Muscle layer of colon (tissue), 2 donors: ENCODE data around the gene POLR1D.

Experiments
- H3K27ac ChIP-seq: one replicate; pipeline ENCODE4 v1.7.0; 2013; ENCODE audit warnings: low read depth, mild to moderate bottlenecking, low read length, moderate library complexity
- H3K27me3 ChIP-seq, 2 donors: one replicate each; pipeline ENCODE4 v1.7.0; 2013; ENCODE audit warnings: low read length in 2 of 2, mild to moderate bottlenecking in 2 of 2; ENCODE audit not compliant: insufficient read depth in 2 of 2, control insufficient read depth in 1 of 2
- H3K36me3 ChIP-seq: one replicate; pipeline ENCODE4 v1.7.0; 2013; ENCODE audit warnings: mild to moderate bottlenecking, low read length; ENCODE audit not compliant: insufficient read depth
- H3K4me1 ChIP-seq: one replicate; pipeline ENCODE4 v1.7.0; 2013; ENCODE audit warnings: mild to moderate bottlenecking, low read length; ENCODE audit not compliant: insufficient read depth
- H3K4me3 ChIP-seq, 2 donors: one replicate each; pipeline ENCODE4 v1.7.0; 2013; ENCODE audit warnings: low read length in 2 of 2, low read depth in 1 of 2, mild to moderate bottlenecking in 1 of 2, moderate library complexity in 1 of 2
- H3K9ac ChIP-seq: one replicate; pipeline ENCODE4 v1.7.0; 2013; ENCODE audit warnings: low read length
- H3K9me3 ChIP-seq: one replicate; pipeline ENCODE4 v1.7.0; 2013; ENCODE audit warnings: mild to moderate bottlenecking, low read length
- donor health status: abdominal sarcoma.
- donor health status: Adenocarcinoma of cecum.

POLR1D gene

GRCh38 chr13:27641711-27642502 is 20.2 kb downstream of the POLR1D start:
- Histone ChIP-seq H3K27me3 (no peaks in the 10 kb centered on the region), H3K27ac (no peak overlapping the region), H3K4me1 (peaks cover 73% of the 10 kb centered on the region), H3K4me3 (no peak overlapping the region), H3K9me3 (no peaks in the 10 kb centered on the region), H3K36me3 (no peaks in the 10 kb centered on the region), H3K9ac (no peak overlapping the region)

DNA sequence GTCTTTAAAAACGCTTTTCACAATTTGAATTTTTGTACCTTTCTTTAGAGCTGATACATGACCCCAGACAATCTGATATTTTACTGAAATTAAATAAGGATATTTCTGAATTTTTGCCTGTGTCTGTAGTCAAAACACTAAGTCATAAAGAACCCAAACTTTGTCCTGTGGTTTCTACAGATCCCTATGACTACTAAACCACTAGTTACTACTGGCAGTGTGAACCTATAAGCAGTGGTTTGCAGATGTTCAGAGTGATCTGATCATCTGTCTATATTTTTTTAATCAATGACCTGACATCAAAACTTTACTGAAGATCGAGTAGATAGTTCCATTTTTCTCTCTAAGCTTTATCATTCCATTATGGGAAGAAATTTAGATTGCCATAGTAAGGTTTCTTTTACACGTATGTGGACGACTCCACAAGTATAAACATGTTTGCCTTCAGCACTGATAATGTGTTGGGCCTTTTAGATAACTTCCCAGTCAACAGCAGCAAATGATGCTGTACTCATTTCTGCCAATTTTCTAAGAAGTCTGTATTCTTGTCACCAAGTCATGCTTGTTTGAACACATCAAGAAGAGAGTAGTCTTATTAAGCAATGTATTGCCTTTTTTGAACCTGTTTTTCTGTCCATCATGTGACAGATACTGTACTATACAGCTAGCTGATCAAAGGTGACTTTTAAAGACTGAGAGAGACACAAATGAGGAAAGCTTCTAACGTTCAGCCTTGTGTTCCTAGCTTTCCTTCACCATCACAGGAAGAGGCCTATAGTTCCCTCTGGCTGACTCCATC is 21.8 kb downstream of the POLR1D start:
- H3K4me3 ChIP-seq: no peak overlapping the region
- no peaks in the 10 kb centered on the region for H3K9me3 ChIP-seq
- peaks cover 61% of the 10 kb centered on the region for H3K4me1 ChIP-seq
- H3K27ac ChIP-seq: no peak overlapping the region
- no peaks in the 10 kb centered on the region for H3K36me3 ChIP-seq
- H3K9ac ChIP-seq: no peak overlapping the region
- no peaks in the 10 kb centered on the region for H3K27me3 ChIP-seq

DNA sequence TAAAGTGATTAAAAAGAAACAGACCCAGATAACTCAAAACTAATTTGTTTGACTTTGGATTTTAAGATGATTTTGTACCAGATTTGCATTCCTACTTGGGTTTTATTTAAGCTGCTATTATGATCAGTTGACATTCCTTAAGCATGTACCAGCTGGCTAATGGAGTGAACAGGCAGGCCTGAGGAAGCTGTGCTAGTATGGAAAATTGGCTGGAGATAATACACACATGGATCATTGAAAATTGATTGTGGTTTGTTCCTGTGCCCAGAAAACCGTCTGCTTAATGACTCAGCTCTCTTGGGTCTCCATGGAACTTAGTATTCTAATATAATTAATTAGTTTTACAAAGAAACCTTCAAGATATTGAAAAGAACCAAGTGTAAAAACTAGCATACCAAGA is 22.6 kb downstream of the POLR1D start:
- H3K4me3 ChIP-seq: no peak overlapping the region
- no peaks in the 10 kb centered on the region for H3K27me3 ChIP-seq
- no peaks in the 10 kb centered on the region for H3K36me3 ChIP-seq
- no peaks in the 10 kb centered on the region for H3K9me3 ChIP-seq
- H3K4me1 ChIP-seq: peaks cover 54% of the 10 kb centered on the region
- no peak overlapping the region for H3K27ac ChIP-seq
- no peak overlapping the region for H3K9ac ChIP-seq

DNA sequence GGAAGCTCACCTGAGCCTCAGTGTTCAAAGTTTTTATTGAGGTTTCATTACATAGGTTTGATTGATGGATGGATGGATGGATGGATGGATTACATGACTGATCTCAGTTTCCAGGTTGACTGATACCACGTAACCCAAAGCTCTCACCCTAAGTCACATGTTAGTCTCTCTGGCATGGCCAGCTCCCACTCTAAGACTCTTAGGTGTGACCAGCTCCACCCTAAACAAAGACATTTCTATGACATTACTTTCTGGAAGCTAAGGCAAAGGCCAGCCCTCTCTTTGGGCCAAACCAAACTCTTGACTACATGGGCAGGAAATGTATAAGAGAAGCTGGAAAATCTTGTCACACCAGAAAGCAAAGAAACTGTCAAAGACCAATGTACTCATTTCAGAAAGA is 28.6 kb downstream of the POLR1D start:
- H3K4me3 ChIP-seq: no peak overlapping the region
- H3K36me3 ChIP-seq: peaks cover 17% of the 10 kb centered on the region
- H3K9ac ChIP-seq: no peak overlapping the region
- peaks cover 8% of the 10 kb centered on the region for H3K9me3 ChIP-seq
- H3K27ac ChIP-seq: no peak overlapping the region
- H3K4me1 ChIP-seq: peaks cover 12% of the 10 kb centered on the region
- no peaks in the 10 kb centered on the region for H3K27me3 ChIP-seq

DNA sequence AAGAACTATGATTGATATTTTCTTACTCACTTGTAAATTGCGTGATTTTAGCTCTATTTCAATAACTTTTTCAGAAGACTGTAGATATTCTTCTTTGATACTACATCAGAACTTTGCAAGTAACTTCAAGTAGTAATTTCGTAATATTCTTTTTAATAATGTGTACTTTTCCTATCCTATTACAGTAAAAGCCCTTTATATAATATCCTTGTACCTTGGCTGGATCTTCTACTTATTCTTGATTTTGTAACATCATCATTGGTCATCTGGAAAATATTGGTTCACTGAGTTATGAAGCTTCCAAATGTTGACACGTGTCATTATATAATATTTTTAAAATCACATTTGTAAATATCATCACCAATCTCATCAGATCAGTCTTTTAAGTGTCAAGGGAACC is 32.4 kb downstream of the POLR1D start:
- Histone ChIP-seq H3K27me3 (no peaks in the 10 kb centered on the region), H3K9ac (no peak overlapping the region), H3K9me3 (peaks cover 8% of the 10 kb centered on the region), H3K36me3 (peaks cover 17% of the 10 kb centered on the region), H3K4me1 (peaks cover 4% of the 10 kb centered on the region), H3K4me3 (no peak overlapping the region), H3K27ac (no peak overlapping the region)

DNA sequence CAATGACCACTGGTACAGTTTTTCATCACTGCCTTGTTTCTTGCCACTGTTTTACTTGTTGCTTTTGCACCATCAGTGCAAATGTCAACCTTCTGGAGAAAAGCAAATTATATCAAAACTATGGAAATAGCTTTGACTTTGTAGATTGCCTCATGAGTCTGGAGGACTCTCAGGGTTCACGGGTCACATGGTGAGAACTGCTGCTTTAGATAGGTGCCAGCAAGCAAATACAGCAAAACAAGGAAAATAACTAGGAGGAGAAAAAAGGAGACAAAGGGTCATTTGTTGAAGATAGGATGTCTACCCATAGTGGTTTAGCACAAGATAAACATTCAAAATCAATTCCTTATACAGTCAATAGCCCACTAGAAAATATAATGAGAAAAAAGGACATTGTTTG is 33.1 kb downstream of the POLR1D start:
- Histone ChIP-seq H3K36me3 (peaks cover 13% of the 10 kb centered on the region), H3K9me3 (peaks cover 6% of the 10 kb centered on the region), H3K4me3 (no peak overlapping the region), H3K9ac (no peak overlapping the region), H3K27ac (no peak overlapping the region), H3K27me3 (no peaks in the 10 kb centered on the region), H3K4me1 (peaks cover 10% of the 10 kb centered on the region)

GRCh38 chr13:27657724-27658123 is 36.0 kb downstream of the POLR1D start:
- no peaks in the 10 kb centered on the region for H3K36me3 ChIP-seq
- H3K27ac ChIP-seq: no peak overlapping the region
- H3K4me1 ChIP-seq: peaks cover 10% of the 10 kb centered on the region
- H3K9ac ChIP-seq: no peak overlapping the region
- H3K27me3 ChIP-seq: no peaks in the 10 kb centered on the region
- no peaks in the 10 kb centered on the region for H3K9me3 ChIP-seq
- no peak overlapping the region for H3K4me3 ChIP-seq

DNA sequence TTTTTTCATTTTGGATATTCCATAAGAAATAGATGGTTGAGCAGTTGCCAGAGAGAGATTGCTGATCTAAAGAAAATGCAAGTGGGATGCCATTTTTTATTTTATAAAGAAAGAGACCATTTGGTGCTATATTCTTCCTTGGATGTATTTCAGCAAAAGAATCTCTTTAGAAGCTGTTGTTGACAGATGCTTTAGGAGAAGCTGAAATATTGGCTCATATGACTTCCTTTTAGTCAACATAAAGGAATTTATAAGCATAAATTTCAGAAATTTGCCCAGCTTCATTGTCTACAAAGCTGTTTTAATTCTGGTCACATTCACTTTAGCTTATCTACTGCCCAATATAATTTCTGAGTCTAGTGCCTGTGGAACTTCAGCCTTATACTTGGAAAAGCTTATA is 36.9 kb downstream of the POLR1D start:
- Histone ChIP-seq H3K4me1 (peaks cover 10% of the 10 kb centered on the region), H3K4me3 (no peak overlapping the region), H3K9me3 (no peaks in the 10 kb centered on the region), H3K9ac (no peak overlapping the region), H3K27ac (no peak overlapping the region), H3K27me3 (no peaks in the 10 kb centered on the region), H3K36me3 (no peaks in the 10 kb centered on the region)

GRCh38 chr13:27659145-27659865 is 37.6 kb downstream of the POLR1D start:
- no peaks in the 10 kb centered on the region for H3K36me3 ChIP-seq
- no peak overlapping the region for H3K27ac ChIP-seq
- peaks cover 10% of the 10 kb centered on the region for H3K4me1 ChIP-seq
- H3K9me3 ChIP-seq: no peaks in the 10 kb centered on the region
- no peak overlapping the region for H3K4me3 ChIP-seq
- no peaks in the 10 kb centered on the region for H3K27me3 ChIP-seq
- H3K9ac ChIP-seq: no peak overlapping the region

DNA sequence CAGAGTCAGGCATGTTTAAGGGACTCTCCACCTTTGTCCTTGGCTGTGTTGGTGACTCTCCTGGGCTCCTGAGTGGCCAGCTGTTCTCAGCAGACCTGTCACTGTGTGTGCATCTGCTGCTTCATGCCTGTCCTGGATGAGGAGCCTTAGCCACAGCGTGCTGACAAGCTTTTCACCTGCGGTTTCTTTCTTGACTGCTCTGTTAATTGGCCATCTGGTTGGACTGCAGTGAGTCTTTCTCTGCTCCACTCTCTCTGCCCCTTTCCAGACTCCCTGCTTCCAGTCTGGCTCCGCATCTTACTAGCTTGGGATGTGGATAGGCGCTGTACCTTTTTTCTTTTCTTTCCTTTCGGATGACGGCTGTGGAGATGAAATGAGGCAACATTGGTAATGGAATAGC is 38.8 kb downstream of the POLR1D start:
- Histone ChIP-seq H3K4me3 (no peak overlapping the region), H3K9me3 (no peaks in the 10 kb centered on the region), H3K36me3 (no peaks in the 10 kb centered on the region), H3K4me1 (peaks cover 10% of the 10 kb centered on the region), H3K9ac (no peak overlapping the region), H3K27ac (no peak overlapping the region), H3K27me3 (no peaks in the 10 kb centered on the region)

GRCh38 chr13:27661017-27661416 is 39.3 kb downstream of the POLR1D start:
- Histone ChIP-seq H3K36me3 (no peaks in the 10 kb centered on the region), H3K27me3 (no peaks in the 10 kb centered on the region), H3K27ac (no peak overlapping the region), H3K4me3 (no peak overlapping the region), H3K4me1 (peaks cover 10% of the 10 kb centered on the region), H3K9ac (no peak overlapping the region), H3K9me3 (no peaks in the 10 kb centered on the region)
